Nucleus accumbens (tissue), 56 donors: ENCODE data around the gene GPR42.
A peak's percentile ranks its signal among the peaks of the same experiment; 100 is the strongest.
"Not testable (repeated sequence)": the region's sequence is repeated elsewhere in the genome, so short reads cannot be mapped to it uniquely, and the experiment has no call there.

Source experiments
- DNase-seq, 56 donors: peaks; one replicate each; lab custom pipeline; 2025; lab: John Stamatoyannopoulos, UW

The GPR42 gene

GRCh38 chr19:35392742-35393715, 22.2 kb downstream of the GPR42 start:
- no peak for DNase-seq

- peak in 16 of 56 donors; percentile 3 to 30 (median 7) for DNase-seq
Measured at GRCh38 chr19:35395382-35396199, 24.7 kb downstream of the GPR42 start.

GRCh38 chr19:35396240-35396885, 25.5 kb downstream of the GPR42 start:
- DNase-seq, result no peak

GRCh38 chr19:35397064-35397463, 26.2 kb downstream of the GPR42 start:
- DNase-seq, result no peak

DNA sequence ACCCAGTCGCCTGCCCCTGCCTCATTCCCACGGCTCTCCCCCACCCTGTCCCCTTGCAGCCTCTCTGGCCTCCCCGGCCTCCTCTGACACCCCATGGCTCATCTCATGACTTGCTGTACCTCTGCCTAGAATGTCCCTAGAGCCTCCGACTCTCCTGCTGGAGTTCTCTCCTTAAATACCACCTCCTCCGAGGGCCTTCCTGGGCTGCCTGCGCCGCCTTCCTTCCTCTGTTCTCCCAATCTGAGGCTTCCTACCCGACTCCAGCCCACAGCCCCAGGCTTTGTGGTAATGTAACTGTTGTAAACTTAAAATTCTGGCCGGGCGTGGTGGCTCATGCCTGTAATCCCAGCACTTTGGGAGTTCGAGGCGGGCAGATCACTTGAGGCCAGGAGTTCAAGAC, 27.7 kb downstream of the GPR42 start:
- no peak for DNase-seq

DNA sequence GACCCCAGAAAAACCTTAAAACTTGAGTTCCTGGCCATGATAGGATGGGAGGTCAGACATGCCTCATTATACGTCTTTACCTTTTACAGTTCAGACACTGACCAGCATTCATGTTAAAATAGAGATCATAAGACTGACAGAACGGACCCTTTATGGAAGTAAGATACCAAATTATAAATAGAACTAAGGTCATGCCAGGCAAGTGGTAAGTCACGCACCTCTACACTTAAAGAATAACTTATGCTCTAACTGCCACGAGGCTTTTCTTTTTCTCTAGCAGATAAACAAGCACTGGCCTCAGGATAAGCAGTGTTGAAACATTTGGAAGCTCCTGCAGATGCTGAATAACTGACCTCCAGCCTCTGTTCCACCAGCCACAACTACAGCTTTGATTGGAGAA, 28.4 kb downstream of the GPR42 start:
- DNase-seq, result no peak

GRCh38 chr19:35399948-35400772, 29.3 kb downstream of the GPR42 start:
- DNase-seq, result no peak

- DNase-seq, result no peak
Measured at GRCh38 chr19:35400773-35401100, 29.9 kb downstream of the GPR42 start.

- not testable (repeated sequence) for DNase-seq
Measured at GRCh38 chr19:35401416-35401815, 30.5 kb downstream of the GPR42 start.

DNA sequence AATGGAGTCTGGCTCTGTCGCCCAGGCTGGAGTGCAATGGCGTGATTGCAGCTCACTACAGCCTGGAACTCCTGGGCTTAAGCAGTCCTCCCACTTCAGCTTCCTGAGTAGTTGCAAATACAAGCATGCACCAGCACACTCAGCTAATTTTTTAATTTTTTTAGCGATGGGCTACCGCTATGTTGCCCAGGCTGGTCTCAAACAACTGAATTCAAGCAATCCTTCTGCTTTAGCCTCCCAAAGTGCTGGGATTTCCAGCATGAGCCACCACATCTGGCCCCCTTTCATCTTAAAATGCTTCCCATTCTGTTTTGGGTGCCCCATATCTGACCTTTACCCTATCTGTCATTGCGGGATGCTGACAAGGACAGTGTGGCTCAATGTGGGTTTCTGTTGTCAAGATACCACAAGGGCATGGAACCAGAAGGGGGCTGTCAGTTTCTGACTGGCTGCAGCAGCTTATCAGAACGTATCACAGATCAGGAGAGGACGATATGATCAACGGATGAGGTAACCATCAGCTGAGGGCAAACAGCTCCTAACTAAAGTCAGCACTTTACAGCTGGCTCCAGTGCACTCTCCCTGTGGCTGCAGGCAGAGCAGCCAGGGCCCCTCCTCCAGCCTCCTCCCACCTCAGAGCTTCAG, 32.4 kb downstream of the GPR42 start:
- no peak for DNase-seq

GRCh38 chr19:35404879-35405622, 34.2 kb downstream of the GPR42 start:
- peak in 4 of 56 donors; percentile 3 to 54 (median 10) for DNase-seq

DNA sequence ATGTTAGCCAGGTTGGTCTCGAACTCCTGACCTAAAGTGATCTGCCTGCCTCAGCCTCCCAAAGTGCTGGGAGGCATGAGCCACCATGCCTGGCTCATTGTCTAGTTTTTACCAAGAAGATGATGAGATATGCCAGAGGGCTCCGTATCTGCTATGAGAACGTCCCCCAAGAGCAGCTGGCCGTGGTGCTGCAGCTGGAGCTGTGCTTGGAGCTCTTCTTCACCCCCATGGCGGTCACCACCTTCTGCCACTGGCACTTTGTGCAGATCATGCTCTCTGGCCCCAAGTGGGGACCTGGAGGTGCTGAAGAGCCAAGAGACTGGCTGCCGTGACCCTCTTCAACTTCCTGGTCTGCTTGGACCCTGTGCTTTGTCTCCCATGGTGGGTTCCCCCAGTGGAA, 36.8 kb downstream of the GPR42 start:
- DNase-seq, result no peak

- DNase-seq, result no peak
Measured at GRCh38 chr19:35408284-35409171, 37.7 kb downstream of the GPR42 start.

DNA sequence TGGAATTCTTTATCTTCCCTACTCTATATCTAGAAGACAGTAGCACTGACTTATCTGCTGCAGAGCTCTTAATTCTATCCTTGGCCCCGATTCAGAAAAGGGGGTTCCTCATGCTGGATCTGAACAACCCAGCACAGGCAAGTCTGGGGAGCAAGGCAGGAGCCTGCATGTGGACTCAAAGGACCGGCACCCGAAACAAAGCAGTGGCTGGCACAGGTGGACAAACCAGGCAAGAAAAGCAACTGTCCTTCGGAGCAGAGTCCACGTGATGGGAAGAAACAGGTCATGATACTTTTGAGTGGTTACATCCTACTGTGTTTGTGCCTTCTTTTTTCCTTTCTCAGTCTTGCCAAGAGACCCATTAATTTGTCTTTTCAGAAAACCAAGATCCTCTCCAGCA, 38.3 kb downstream of the GPR42 start:
- no peak for DNase-seq

DNA sequence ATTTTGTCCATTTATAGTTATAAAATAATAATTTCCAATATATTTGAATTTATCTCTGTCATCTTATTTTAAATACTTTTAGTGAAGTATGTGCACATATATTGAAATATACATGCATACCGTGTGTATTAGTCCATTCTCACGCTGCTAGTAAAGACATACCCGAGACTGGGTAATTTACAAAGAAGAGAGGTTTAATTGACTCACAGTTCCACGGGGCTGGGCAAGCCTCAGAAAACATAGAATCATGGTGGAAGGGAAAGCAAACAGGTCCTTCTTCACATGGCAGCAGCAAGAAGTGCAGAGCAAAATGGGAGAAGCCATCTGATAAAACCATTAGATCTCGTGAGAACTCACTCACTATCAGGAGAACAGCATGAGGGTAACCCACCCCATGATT, 39.6 kb downstream of the GPR42 start:
- no peak for DNase-seq

DNA sequence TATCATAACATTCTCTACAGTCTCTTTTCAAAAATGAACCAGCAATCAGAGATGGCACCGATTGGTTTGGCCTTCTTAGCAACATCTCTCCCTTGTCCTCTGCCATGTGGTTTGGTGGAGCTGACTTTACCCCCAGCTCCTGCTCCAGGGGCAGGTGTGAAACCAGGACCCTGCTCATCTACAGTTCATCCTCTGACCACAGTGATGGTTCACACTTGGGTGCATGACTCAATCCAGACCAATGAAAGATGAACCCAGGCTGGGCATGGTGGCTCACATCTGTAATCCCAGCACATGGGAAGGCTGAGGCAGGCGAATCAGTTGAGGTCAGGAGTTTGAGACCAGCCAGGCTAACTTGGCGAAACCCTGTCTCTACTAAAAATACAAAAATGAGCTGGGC, 43.6 kb downstream of the GPR42 start:
- no peak for DNase-seq

DNA sequence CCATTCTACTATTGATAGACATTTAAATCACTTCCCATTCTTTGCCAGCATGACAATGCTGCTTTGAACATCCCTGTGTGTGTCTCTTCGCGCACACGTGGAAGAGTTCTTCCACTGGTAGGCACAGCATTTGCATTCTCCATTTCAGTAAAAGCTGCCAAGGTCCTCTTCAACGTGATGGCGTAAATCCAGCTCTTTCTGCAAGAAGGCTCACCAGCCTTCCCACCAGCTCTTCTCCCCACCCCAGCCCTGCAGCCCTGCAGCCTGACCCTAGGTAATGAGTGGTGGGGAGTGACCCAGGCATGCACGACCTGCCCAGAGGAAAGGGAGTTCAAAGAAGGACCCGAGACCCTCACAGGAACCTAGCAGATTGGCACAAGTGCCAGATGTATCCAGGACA, 45.5 kb downstream of the GPR42 start:
- no peak for DNase-seq

GRCh38 chr19:35417278-35417677, 46.4 kb downstream of the GPR42 start:
- no peak for DNase-seq
